GM18508 (cell line): ENCODE data around the gene ALCAM.
"Not testable (repeated sequence)": the region's sequence is repeated elsewhere in the genome, so short reads cannot be mapped to it uniquely, and the experiment has no call there.

ENCODE experiments used
- ATAC-seq: cut with Tn5 transposase; IDR thresholded peaks from one replicate; pipeline ENCODE4 v1.9.1; 2021; ENCODE audit warnings: moderate number of reproducible peaks; ENCODE audit not compliant: insufficient read depth, unreplicated experiment

The ALCAM gene

DNA sequence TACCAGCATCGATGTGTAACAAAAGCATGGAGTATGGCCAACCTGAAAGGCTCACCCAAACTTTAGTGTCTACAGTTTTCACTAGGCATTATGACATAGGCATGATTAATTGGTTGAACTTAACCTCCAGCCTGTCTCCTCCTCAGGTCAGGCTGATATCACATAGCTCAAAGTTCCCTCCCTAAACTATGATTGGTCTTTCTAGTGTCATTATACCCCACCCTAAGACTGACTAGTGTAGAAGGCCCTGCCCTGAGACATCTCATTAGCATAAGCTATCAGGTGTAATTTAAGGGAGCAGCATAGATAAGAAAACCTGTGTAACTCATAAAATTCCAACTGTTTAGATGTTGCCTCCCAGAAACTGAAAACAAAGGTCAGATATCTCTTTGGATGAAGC is 195.2 kb downstream of the ALCAM start:
- ATAC-seq: no peak

- ATAC-seq: no peak
Observed at GRCh38 chr3:105564546-105565288, 198.0 kb downstream of the ALCAM start.

DNA sequence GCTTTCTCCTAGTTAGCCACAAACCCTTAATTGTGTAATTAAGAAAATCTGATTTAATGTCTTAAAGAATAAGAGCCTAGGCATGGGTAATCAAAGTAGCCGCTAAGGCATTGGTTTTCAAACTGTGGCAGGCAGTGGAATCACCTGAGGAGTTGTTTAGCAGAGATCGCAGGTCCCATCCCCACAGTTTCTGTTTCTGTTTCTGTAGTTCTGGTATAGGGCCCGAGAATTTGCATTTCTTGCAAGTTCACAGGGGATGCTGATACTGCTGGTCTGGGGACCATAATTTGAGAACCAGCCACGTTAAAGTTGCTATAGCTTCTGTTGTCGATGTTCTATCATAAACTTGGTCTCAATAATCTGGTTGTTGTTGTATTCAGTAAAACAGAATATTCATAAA is 204.3 kb downstream of the ALCAM start:
- no peak for ATAC-seq

DNA sequence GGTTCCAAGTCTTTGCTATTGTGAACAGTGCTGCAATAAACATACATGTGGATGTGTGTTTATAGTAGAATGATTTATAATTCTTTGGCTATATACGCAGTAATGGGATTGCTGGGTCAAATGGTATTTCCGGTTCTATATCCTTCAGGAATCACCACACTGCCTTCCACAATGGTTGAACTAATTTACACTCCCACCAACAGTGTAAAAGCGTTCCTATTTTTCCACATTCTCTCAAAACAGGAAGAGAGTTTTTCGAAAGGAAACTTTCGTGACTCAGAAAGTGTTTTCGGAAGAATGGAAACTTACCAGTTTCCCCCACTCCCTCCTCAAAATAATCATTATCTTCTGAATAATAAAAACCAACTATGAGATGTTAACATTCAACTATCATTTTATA is 205.8 kb downstream of the ALCAM start:
- ATAC-seq: no peak

DNA sequence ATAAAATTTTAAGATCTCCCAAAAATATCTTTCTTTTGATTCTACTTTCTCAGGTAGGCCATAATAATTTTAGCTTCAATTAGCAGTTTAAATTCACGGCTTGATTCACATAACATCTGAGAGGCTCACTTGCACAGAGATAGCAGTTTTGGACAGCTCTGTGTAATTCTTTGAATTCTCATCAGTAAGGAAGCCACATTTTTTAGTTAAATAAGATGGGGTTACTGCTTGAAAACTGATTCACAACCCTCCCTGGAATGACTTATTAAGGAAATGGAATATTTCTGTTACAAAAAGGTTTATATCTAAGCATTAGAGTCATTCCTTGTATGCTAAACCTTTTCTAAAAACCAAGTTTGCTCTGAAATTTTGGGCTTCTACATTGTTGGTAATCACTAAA is 212.7 kb downstream of the ALCAM start:
- ATAC-seq: no peak

DNA sequence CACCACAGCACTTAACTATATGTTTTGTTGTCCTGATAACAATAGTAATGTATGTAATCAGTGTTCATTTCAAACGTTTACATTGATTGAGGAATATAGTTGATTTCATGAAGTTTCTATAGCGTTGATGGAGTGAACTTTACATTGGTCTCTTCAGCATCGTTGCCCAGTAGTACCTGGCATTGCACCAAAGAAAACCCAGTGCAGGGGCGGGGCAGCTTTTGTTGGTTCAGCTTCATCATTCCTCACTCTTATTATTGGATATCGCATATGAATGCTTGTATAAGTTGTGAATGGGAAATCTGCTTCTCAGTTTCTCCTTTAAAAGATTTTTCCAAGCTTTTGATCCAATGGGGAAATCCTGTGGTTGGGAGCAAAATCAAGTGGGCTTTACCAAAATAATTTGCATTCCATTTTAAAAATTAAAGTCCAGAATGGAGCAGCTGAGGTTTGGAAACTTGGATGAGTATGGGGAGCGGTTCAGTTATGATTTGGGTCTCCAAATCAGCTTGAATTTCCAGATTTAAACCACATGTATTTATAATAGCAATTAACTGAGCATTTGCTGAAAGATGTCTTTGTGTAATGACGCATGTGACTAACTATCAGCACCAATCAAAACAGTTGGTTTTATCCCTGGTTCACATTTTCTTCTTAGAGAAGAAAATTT is 213.7 kb downstream of the ALCAM start:
- ATAC-seq: no peak

DNA sequence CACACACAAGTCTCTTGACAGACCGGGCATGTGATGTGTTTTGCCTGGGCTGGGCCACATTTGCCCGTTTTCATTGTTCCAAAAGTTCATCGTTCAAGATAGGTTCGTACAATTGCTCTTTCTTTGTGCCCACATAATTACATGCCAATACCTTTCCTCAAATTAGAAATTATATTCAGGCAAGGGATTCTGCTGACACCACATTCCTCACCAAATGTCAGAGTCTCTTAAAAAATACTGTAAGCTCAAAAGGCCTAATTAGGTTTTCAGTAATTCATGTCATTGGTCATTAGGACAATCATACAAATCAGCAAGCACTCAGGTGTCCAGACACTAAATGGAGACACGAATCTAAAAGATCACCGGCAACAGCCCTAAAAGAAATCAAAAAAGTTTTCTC is 215.3 kb downstream of the ALCAM start:
- ATAC-seq: no peak

DNA sequence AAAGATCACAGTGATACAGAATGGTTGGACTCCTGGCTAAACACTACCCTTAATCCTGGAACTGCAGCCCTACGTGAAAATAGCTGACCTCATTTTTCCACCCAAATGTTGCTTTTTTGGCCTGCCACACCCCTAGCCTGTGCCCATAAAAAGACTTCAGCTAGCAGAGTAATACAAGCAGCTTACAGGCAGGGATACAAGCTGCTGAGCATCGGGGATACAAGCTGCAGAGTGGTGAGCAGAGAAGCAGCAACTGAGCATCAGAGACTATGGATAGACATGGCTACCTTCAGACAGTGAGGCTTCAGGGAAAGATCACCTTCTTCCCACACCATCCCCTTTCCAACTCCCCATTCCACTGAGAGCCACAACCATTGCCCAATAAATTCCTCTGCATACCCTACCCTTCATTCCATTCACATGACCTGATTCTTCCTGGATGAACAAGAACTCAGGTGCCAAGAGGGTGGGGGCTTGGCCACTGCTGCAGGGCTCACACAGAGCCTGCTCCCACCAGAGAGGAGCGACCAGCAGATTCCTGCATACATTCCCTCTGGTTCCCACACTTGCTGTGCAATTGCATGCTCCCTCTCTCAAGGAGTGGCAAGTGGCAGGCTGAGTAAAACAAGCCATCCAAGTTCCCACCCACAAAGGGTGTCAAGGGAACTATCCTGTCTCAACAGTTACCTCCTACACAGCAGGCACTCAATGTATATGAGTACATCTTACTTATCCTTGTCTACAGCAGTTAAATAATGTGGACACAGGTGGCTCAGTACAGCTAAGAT is 217.5 kb downstream of the ALCAM start:
- ATAC-seq: no peak

- no peak for ATAC-seq
Observed at GRCh38 chr3:105593315-105593714, 226.6 kb downstream of the ALCAM start.

DNA sequence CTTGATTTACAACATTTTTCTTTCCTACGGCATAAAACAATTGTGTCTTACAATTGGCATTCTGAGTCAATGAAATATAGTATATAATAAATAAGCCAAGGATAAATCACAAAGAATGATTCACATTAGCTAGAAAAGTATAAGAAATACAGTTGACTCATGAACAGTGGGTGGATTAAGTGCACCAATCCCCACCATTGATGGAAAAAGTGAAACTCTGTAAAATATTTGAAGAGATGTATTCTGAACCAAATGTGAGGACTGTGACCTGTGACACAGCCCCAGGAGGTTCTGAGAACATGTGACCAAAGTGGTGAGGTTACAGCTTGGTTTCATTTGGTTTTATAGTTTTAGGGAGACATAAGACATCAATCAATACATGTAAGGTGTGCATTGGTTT is 227.5 kb downstream of the ALCAM start:
- ATAC-seq: no peak

DNA sequence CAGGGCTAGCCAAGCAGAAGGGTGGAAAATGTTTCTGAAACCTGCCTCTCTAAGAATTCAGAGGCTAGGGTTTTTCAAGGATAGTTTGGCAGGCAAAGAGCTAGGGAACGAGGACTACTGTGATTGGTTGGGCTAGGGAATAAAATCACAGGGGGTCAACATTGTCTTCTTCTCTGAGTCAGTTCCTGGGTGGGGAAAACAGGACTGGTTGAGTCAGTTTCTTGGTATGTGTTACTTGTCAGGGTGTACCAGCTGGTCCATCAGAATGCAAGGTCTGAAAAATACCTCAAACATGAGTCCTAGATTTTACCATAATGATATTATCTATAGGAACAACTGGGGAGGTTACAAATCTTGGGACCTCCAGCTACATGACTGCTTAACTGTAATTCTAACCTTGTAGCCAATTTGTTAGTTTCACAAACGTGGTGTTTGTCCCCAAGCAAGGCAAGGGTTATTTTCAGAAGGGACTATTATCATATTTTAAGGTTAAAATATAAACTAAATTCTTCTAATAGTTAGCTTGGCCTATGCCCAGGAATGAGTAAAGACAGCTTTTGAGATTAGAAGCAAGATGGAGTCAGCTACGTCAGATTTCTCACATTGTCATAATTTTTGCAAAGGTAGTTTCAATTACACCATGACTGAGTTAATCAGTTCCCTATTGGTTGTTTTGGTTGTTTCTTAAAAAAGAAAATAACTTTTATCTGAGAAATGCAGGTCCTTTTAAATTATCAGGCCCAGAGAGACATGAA is 231.5 kb downstream of the ALCAM start:
- ATAC-seq: no peak

GRCh38 chr3:105599350-105599749 is 232.6 kb downstream of the ALCAM start:
- no peak for ATAC-seq

GRCh38 chr3:105601756-105602155 is 235.0 kb downstream of the ALCAM start:
- ATAC-seq: not testable (repeated sequence)

DNA sequence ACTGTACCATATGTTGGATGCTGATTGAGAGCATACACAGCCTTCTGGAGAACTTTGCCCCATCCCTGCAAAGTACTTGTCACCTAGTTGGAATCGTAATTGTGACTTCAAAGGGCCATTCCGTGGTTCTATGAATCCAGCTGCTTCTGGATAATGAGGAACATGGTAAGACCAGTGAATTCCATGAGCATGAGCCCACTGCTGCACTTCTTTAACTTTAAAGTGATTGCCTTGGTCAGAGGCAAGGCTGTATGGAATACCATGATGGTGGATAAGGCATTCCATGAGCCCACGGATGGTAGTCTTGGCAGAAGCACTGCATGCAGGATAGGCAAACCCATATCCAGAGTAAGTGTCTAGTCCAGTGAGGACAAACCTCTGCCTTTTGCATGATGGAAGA is 235.6 kb downstream of the ALCAM start:
- ATAC-seq: not testable (repeated sequence)

DNA sequence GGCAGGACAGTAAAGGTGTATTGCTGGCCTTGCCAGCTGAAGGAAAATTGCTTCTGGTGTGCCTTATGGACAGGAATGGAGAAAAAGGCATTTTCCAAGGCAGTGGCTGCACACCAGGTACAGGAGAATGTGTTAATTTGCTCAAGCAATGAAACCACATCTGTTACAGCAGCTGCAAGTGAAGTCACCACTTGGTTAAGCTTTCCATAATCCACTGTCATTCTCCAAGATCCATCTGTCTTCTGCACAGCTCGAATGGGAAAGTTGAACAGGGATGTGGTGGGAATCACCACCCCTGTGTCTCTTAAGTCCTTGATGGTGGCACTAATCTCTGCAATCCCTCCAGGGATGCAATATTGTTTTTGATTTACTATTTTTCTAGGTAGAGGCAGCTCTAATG is 236.8 kb downstream of the ALCAM start:
- ATAC-seq: not testable (repeated sequence)

DNA sequence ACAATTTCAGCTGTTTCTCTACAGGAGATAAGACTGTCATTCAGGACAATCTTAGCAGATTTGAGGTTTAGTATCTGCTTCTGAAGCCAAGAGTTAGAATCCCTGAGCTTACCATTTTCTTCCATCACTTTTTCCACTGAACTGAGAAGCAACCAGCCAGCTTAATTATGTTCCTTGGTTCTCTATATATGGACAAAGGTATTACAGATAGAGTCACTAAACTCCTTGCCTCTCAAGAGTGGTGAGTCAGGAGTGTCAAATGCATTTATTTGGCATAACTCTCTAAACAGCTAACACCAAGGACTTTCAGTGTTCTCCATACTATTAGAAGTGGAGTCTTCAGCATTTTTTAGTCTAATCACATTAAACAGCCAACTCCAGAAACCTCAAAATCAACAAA is 239.3 kb downstream of the ALCAM start:
- ATAC-seq: no peak

- ATAC-seq: no peak
Observed at GRCh38 chr3:105608623-105609022, 241.9 kb downstream of the ALCAM start.

- no peak for ATAC-seq
Observed at GRCh38 chr3:105610473-105610872, 243.8 kb downstream of the ALCAM start.

DNA sequence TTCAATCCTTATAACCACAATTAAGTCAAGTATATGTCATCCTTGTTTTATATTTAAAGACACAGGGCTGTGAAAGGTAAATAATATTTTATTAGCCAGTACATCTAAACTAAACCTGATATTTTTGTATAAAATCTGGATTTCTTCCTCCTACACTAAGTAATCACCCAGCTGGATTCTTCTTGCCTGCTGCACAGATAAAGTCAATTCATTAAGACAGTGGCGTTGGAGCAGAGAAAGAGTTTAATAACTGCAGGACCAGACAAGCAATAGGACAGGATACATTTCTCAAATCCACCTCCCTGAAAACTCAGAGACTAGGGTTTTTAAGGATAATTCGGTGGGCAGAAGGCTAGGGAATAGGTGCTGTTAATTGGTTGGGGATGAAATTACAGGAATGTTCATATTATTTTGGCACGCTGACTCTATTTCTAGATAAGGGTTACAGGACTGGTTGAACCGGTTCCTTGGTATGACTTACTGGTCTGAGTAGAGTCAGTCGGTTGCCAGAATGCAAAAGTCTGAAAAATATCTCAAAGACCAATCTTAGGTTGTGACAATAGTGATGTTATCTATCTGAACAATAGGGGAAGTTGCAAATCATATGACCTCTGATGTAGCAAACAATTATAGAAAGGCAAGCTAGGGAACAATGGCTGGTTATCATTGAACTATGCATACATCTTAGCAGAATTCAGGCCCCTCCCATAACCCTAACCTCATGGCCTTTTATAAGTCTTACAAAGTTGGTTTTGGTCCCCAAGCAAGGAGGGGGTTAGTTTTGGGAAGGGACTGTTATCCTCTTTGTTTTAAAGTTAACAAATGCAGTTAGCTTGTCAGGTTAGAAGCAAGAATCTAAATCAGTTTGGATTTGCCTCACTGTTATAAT is 244.8 kb downstream of the ALCAM start:
- no peak for ATAC-seq

DNA sequence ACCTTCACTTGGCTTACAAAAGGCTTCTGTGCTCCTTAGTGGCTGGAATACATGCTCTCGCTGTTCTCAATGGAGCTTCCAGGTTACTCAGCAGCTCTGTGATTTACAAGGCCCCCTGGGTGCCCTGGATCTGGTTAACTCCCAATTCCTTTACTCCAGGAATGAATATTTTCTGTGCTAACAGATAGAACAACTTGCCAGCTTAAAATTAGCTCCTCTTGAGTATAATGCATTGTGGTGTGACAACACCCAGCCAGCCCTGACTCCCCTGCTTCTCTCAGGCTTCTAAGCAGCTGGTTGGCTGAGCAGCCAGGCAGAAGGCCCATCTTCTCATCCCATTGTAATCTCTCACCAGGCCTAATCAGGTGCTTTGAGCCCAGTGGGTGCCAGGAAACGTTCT is 246.4 kb downstream of the ALCAM start:
- ATAC-seq: no peak
